ENCODE measurements around the gene DDOST. TPM values are rescaled to one million over a fixed set of nuclear protein-coding genes. Genes with fewer than 3 reads are reported as not detected.
"Not testable (repeated sequence)": the region's sequence is repeated elsewhere in the genome, so short reads cannot be mapped to it uniquely, and the experiment has no call there.

Gene DDOST
- polyA plus RNA-seq, 2 of the 4 experiments (the other 2 are of a cell fraction) = 158 to 231 TPM

- Histone ChIP-seq H3K4me3 (no peak overlapping the region), H3K4me2 (no peak overlapping the region), H3K4me1 (no peaks in the 10 kb centered on the region), H3K9me3 (no peaks in the 10 kb centered on the region), H3K27ac (no peak overlapping the region)
- ChIA-PET POLR2A (no interaction called here), CTCF (no interaction called here)
- TF ChIP-seq JUNB (IDR thresholded peaks at IDR 0.05) (no peak), FOSB (CRISPR knock-in tag; IDR thresholded peaks at IDR 0.05) (no peak), MYC (IDR thresholded peaks at IDR 0.05; ENCODE audit: borderline replicate concordance, low read length) (no peak), ZFP36 (IDR thresholded peaks at IDR 0.05; ENCODE audit: borderline replicate concordance, partially characterized antibody) (no peak), HOXB13 (CRISPR knock-in tag; IDR thresholded peaks at IDR 0.05; ENCODE audit: low read depth) (no peak), POLR2A (IDR thresholded peaks at IDR 0.05; ENCODE audit: low read length) (no peak), ZSCAN20 (CRISPR knock-in tag; IDR thresholded peaks at IDR 0.05) (no peak), PHF8 (IDR thresholded peaks at IDR 0.05; ENCODE audit: borderline replicate concordance, low read depth) (no peak), CTCF (IDR thresholded peaks at IDR 0.05) (no peak), RNF2 (IDR thresholded peaks at IDR 0.05; ENCODE audit: borderline replicate concordance, low read depth) (no peak), RARB (CRISPR knock-in tag; IDR thresholded peaks at IDR 0.05) (no peak), FOXS1 (CRISPR knock-in tag; IDR thresholded peaks at IDR 0.05) (no peak), HOXA7 (CRISPR knock-in tag; IDR thresholded peaks at IDR 0.05) (no peak), CEBPB (IDR thresholded peaks at IDR 0.05) (no peak), JUN (IDR thresholded peaks at IDR 0.05) (no peak), KDM1A (IDR thresholded peaks at IDR 0.05; ENCODE audit: low read depth) (no peak)
- TF ChIP-seq, protein P1, sequence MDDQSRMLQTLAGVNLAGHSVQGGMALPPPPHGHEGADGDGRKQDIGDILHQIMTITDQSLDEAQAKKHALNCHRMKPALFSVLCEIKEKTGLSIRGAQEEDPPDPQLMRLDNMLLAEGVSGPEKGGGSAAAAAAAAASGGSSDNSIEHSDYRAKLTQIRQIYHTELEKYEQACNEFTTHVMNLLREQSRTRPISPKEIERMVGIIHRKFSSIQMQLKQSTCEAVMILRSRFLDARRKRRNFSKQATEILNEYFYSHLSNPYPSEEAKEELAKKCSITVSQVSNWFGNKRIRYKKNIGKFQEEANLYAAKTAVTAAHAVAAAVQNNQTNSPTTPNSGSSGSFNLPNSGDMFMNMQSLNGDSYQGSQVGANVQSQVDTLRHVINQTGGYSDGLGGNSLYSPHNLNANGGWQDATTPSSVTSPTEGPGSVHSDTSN (IDR thresholded peaks at IDR 0.05) = no peak
- 73% methylated on average over 6 of the region's 6 CpGs for WGBS (ENCODE audit: missing lambda C conversion rate)
- DNase-seq (ENCODE audit: low read depth in 1 of 2, low spot score in 1 of 2) (no peak), ATAC-seq (no peak), FAIRE-seq (no peak)
These were observed 17.4 kb upstream of the DDOST start for GRCh38 chr1:20678599-20678998.

GRCh38 chr1:20673626-20674025, 12.5 kb upstream of the DDOST start:
- POLR2A ChIA-PET = interaction anchor here (0.6 kb wide), 1 partner anchor 92 kb away, joined by 4 read pairs; no protein-coding TSS in a partner anchor
- not testable (repeated sequence) for H3K4me2 ChIP-seq; H3K9me3 ChIP-seq; H3K4me3 ChIP-seq; DNase-seq (ENCODE audit: low read depth in 1 of 2, low spot score in 1 of 2); H3K4me1 ChIP-seq; ATAC-seq; FAIRE-seq; H3K27ac ChIP-seq
- CTCF ChIA-PET = interaction anchor here (1.0 kb wide), 1 partner anchor 597 kb away, joined by 3 read pairs; no protein-coding TSS in a partner anchor
- WGBS (ENCODE audit: missing lambda C conversion rate) = 80% methylated on average over 11 of the region's 11 CpGs

GRCh38 chr1:20672265-20672632, 11.1 kb upstream of the DDOST start:
- WGBS (ENCODE audit: missing lambda C conversion rate) = 82% methylated on average over 4 of the region's 4 CpGs
- FAIRE-seq = no peak
- CTCF ChIA-PET = interaction anchor here (0.9 to 1.0 kb wide), 2 partner anchors 9 to 523 kb away, joined by 3 read pairs; no protein-coding TSS in a partner anchor
- no peak for TF ChIP-seq CBX2 (IDR thresholded peaks at IDR 0.05; ENCODE audit: borderline replicate concordance, low read depth)
- TF ChIP-seq, protein P2, sequence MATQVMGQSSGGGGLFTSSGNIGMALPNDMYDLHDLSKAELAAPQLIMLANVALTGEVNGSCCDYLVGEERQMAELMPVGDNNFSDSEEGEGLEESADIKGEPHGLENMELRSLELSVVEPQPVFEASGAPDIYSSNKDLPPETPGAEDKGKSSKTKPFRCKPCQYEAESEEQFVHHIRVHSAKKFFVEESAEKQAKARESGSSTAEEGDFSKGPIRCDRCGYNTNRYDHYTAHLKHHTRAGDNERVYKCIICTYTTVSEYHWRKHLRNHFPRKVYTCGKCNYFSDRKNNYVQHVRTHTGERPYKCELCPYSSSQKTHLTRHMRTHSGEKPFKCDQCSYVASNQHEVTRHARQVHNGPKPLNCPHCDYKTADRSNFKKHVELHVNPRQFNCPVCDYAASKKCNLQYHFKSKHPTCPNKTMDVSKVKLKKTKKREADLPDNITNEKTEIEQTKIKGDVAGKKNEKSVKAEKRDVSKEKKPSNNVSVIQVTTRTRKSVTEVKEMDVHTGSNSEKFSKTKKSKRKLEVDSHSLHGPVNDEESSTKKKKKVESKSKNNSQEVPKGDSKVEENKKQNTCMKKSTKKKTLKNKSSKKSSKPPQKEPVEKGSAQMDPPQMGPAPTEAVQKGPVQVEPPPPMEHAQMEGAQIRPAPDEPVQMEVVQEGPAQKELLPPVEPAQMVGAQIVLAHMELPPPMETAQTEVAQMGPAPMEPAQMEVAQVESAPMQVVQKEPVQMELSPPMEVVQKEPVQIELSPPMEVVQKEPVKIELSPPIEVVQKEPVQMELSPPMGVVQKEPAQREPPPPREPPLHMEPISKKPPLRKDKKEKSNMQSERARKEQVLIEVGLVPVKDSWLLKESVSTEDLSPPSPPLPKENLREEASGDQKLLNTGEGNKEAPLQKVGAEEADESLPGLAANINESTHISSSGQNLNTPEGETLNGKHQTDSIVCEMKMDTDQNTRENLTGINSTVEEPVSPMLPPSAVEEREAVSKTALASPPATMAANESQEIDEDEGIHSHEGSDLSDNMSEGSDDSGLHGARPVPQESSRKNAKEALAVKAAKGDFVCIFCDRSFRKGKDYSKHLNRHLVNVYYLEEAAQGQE (IDR thresholded peaks at IDR 0.05) = no peak
- TF ChIP-seq NPAS2 (CRISPR knock-in tag; IDR thresholded peaks at IDR 0.05; ENCODE audit: borderline replicate concordance) = no peak
- TF ChIP-seq MYC (IDR thresholded peaks at IDR 0.05; ENCODE audit: borderline replicate concordance, low read length) = no peak
- no peak for TF ChIP-seq MAFK (IDR thresholded peaks at IDR 0.05; ENCODE audit: partially characterized antibody)
- TF ChIP-seq ZNF302 (CRISPR knock-in tag; IDR thresholded peaks at IDR 0.05) = no peak
- TF ChIP-seq, protein P3, sequence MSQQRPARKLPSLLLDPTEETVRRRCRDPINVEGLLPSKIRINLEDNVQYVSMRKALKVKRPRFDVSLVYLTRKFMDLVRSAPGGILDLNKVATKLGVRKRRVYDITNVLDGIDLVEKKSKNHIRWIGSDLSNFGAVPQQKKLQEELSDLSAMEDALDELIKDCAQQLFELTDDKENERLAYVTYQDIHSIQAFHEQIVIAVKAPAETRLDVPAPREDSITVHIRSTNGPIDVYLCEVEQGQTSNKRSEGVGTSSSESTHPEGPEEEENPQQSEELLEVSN (IDR thresholded peaks at IDR 0.05; ENCODE audit: borderline replicate concordance, low read depth) = no peak
- no peak for TF ChIP-seq GATA3 (IDR thresholded peaks at IDR 0.05; ENCODE audit: borderline replicate concordance)
- TF ChIP-seq SREBF2 (IDR thresholded peaks at IDR 0.05) = no peak
- TF ChIP-seq JUN (IDR thresholded peaks at IDR 0.05) = no peak
- no peak for TF ChIP-seq EP300 (IDR thresholded peaks at IDR 0.05)
- TF ChIP-seq ZC3H11A (IDR thresholded peaks at IDR 0.05) = no peak
- no peak for TF ChIP-seq PHF8 (IDR thresholded peaks at IDR 0.05; ENCODE audit: borderline replicate concordance, low read depth)
- TF ChIP-seq KDM1A (IDR thresholded peaks at IDR 0.05; ENCODE audit: low read depth) = no peak
- no peak for TF ChIP-seq JUNB (IDR thresholded peaks at IDR 0.05)

More at GRCh38 chr1:20672265-20672632, 11.1 kb upstream of the DDOST start:
- ATAC-seq = no peak
- Histone ChIP-seq H3K4me1 (no peaks in the 10 kb centered on the region), H3K27ac (no peak overlapping the region), H3K4me3 (no peak overlapping the region), H3K4me2 (no peak overlapping the region), H3K9me3 (no peaks in the 10 kb centered on the region)
- POLR2A ChIA-PET = no interaction called here
- DNase-seq (ENCODE audit: low read depth in 1 of 2, low spot score in 1 of 2) = no peak

Measured in A549 (cell line).